Testis (tissue), 2 donors: ENCODE data around the gene SYNE1.

Source experiments
- POLR2A ChIP-seq: fragments of 450-650 bp; IDR thresholded peaks from one replicate; pipeline ENCODE4 v1.6.1; 2017; ENCODE audit warnings: antibody characterized with exemption, mild to moderate bottlenecking, moderate library complexity
- TF ChIP-seq, protein P1 (sequence below), 3 experiments: fragments of 450-650 bp in 2 of 3; fragments of 200-600 bp in 1 of 3; sonication (generic) in 1 of 3; IDR thresholded peaks; one replicate each; pipeline ENCODE4 v1.5.1; 2016 to 2019; ENCODE audit warnings: antibody characterized with exemption in 3 of 3, mild to moderate bottlenecking in 2 of 3, moderate library complexity in 1 of 3

DNA sequence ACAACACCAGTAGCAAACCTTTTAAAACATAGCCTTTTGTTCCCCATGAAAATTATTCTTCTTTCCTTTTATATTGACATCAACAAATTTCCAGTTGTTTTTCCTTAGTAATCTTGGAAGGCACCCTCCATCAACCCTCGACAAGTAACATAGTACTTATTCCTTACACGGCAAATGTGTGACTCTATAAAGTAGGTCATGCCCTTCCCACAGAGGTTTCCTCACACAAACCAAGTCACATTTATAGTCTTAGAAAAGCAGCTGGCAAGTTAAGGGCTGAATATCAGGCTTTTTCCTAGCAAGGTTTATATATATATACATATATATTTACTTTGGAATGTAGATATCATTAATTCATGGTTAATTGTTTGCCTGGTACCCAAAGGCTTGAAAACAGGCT lies 371.5 kb downstream of the SYNE1 start:
- TF ChIP-seq, protein P1, sequence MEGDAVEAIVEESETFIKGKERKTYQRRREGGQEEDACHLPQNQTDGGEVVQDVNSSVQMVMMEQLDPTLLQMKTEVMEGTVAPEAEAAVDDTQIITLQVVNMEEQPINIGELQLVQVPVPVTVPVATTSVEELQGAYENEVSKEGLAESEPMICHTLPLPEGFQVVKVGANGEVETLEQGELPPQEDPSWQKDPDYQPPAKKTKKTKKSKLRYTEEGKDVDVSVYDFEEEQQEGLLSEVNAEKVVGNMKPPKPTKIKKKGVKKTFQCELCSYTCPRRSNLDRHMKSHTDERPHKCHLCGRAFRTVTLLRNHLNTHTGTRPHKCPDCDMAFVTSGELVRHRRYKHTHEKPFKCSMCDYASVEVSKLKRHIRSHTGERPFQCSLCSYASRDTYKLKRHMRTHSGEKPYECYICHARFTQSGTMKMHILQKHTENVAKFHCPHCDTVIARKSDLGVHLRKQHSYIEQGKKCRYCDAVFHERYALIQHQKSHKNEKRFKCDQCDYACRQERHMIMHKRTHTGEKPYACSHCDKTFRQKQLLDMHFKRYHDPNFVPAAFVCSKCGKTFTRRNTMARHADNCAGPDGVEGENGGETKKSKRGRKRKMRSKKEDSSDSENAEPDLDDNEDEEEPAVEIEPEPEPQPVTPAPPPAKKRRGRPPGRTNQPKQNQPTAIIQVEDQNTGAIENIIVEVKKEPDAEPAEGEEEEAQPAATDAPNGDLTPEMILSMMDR (IDR thresholded peaks at IDR 0.05) = no peak
- TF ChIP-seq POLR2A = no peak
